ENCODE data around the gene TBRG1. TPM values are rescaled to one million over a fixed set of nuclear protein-coding genes. Genes with fewer than 3 reads are reported as not detected.

Gene TBRG1
- total RNA-seq, 1 donor from 2014 or later, result 46.3 TPM

GRCh38 chr11:124629961-124630360, 7.3 kb downstream of the TBRG1 start:
- intact Hi-C loops (cut with DNase I), result no loop called here
- DNase-seq, result no peak
- no peaks in the 10 kb centered on the region for H3K27me3 ChIP-seq (ENCODE audit: low read depth)
- no peak overlapping the region for H3K27ac ChIP-seq
- TF ChIP-seq, protein P1, sequence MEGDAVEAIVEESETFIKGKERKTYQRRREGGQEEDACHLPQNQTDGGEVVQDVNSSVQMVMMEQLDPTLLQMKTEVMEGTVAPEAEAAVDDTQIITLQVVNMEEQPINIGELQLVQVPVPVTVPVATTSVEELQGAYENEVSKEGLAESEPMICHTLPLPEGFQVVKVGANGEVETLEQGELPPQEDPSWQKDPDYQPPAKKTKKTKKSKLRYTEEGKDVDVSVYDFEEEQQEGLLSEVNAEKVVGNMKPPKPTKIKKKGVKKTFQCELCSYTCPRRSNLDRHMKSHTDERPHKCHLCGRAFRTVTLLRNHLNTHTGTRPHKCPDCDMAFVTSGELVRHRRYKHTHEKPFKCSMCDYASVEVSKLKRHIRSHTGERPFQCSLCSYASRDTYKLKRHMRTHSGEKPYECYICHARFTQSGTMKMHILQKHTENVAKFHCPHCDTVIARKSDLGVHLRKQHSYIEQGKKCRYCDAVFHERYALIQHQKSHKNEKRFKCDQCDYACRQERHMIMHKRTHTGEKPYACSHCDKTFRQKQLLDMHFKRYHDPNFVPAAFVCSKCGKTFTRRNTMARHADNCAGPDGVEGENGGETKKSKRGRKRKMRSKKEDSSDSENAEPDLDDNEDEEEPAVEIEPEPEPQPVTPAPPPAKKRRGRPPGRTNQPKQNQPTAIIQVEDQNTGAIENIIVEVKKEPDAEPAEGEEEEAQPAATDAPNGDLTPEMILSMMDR (IDR thresholded peaks at IDR 0.05), result no peak
- no peaks in the 10 kb centered on the region for H3K9me3 ChIP-seq
- no peak for ATAC-seq
- H3K36me3 ChIP-seq, result peaks cover 99% of the 10 kb centered on the region
- no peak overlapping the region for H3K4me3 ChIP-seq
- H3K4me1 ChIP-seq, result peaks cover 4% of the 10 kb centered on the region

GRCh38 chr11:124633355-124633754, 10.7 kb downstream of the TBRG1 start:
- intact Hi-C loops (cut with DNase I), result no loop called here
- Histone ChIP-seq H3K4me1 (no peaks in the 10 kb centered on the region), H3K27ac (no peak overlapping the region), H3K27me3 (ENCODE audit: low read depth) (no peaks in the 10 kb centered on the region), H3K9me3 (no peaks in the 10 kb centered on the region), H3K36me3 (peaks cover 99% of the 10 kb centered on the region), H3K4me3 (no peak overlapping the region)
- no peak for DNase-seq
- TF ChIP-seq, protein P1 (IDR thresholded peaks at IDR 0.05), result no peak
- ATAC-seq, result no peak

GRCh38 chr11:124635932-124636331, 13.3 kb downstream of the TBRG1 start:
- DNase-seq (no peak), ATAC-seq (no peak)
- no peaks in the 10 kb centered on the region for H3K4me1 ChIP-seq
- peaks cover 96% of the 10 kb centered on the region for H3K36me3 ChIP-seq
- intact Hi-C loops (cut with DNase I), result no loop called here
- no peaks in the 10 kb centered on the region for H3K27me3 ChIP-seq (ENCODE audit: low read depth)
- no peak overlapping the region for H3K27ac ChIP-seq
- no peak overlapping the region for H3K4me3 ChIP-seq
- TF ChIP-seq, protein P1 (IDR thresholded peaks at IDR 0.05), result no peak
- no peaks in the 10 kb centered on the region for H3K9me3 ChIP-seq

- Histone ChIP-seq H3K27ac (no peak overlapping the region), H3K4me3 (no peak overlapping the region), H3K9me3 (no peaks in the 10 kb centered on the region), H3K4me1 (no peaks in the 10 kb centered on the region), H3K27me3 (ENCODE audit: low read depth) (no peaks in the 10 kb centered on the region), H3K36me3 (peaks cover 70% of the 10 kb centered on the region)
- DNase-seq (no peak), ATAC-seq (no peak)
- TF ChIP-seq, protein P1 (IDR thresholded peaks at IDR 0.05), result no peak
- intact Hi-C loops (cut with DNase I), result no loop called here
Measured at GRCh38 chr11:124638500-124638899, 15.8 kb downstream of the TBRG1 start.

DNA sequence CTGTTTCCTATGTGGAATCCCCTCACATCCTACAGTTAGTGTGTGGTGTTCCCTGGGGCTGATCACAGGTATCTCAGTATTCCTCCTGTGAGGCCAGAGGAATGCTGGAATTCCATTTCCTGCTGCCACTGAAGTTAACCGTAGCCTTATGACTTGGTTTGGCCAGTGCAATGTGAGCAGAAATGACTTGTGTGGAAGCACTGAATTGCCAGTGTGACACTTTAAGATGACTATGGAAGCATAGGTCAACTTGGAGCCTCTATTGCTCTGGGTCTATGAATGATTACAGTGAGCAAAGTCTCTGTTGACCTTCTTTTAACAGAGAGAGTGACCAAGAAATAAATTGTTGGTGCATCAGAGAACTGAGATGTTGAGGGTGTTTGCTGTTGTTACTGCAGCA, 16.5 kb downstream of the TBRG1 start:
- TF ChIP-seq, protein P1 (IDR thresholded peaks at IDR 0.05), result no peak
- Histone ChIP-seq H3K4me1 (peaks cover 2% of the 10 kb centered on the region), H3K4me3 (no peak overlapping the region), H3K27me3 (ENCODE audit: low read depth) (no peaks in the 10 kb centered on the region), H3K27ac (no peak overlapping the region), H3K36me3 (peaks cover 63% of the 10 kb centered on the region), H3K9me3 (no peaks in the 10 kb centered on the region)
- intact Hi-C loops (cut with DNase I), result no loop called here
- no peak for DNase-seq
- ATAC-seq, result no peak

DNA sequence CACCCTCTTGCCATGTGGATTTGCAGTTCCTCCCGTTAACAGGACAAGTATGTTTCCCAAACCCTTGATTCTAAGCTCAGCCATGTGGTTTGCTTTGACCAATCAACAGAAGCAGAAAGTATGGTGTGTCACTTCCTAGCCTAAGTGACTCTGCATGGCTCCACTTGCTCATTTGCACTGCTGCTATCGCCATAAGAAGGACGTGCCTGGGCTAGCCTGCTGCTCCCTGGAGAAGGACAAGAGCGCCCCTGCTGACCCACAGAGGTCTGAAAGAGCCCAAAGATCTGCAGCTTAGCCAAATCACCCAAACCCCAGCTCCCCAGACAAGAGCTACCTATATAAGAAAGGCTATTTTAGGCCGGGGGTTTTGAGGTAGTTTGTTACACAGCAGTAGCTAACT, 18.0 kb downstream of the TBRG1 start:
- no peak for DNase-seq
- Histone ChIP-seq H3K4me3 (no peak overlapping the region), H3K4me1 (peaks cover 7% of the 10 kb centered on the region), H3K27ac (no peak overlapping the region), H3K9me3 (no peaks in the 10 kb centered on the region), H3K36me3 (peaks cover 48% of the 10 kb centered on the region), H3K27me3 (ENCODE audit: low read depth) (no peaks in the 10 kb centered on the region)
- intact Hi-C loops (cut with DNase I), result no loop called here
- TF ChIP-seq, protein P1 (IDR thresholded peaks at IDR 0.05), result no peak
- no peak for ATAC-seq

Measured in lower lobe of right lung (tissue), 2 donors.